Adrenal gland (tissue), 12 donors: ENCODE data around the gene GRIA1. TPM values are rescaled to one million over a fixed set of nuclear protein-coding genes. Genes with fewer than 3 reads are reported as not detected.

ENCODE experiments used
- DNase-seq, 7 donors: peaks; one replicate each; pipeline ENCODE4 v3.0.0-alpha.2; 2019 to 2020
- H3K27ac ChIP-seq, 5 donors: fragments of 200-600 bp; sonication (generic) in 4 of 5; 1 replicate in 3 of 5; 2 replicates in 2 of 5; pipeline versions ENCODE4 v1.5.1 to v1.8.0; 2016 to 2020; ENCODE audit warnings: mild to moderate bottlenecking in 1 of 5
- H3K27me3 ChIP-seq: fragments of 200-600 bp; 2 replicates; pipeline ENCODE4 v1.8.0; 2021
- H3K36me3 ChIP-seq, 2 donors: fragments of 200-600 bp; replicated peaks in 1 of 2; 1 replicate in 1 of 2; 2 replicates in 1 of 2; pipeline versions ENCODE4 v1.5.1 to v1.8.0; 2018 to 2022
- H3K4me1 ChIP-seq, 2 donors: fragments of 200-600 bp; replicated peaks in 1 of 2; 1 replicate in 1 of 2; 2 replicates in 1 of 2; pipeline versions ENCODE4 v1.5.1 to v1.8.0; 2018 to 2021
- H3K4me3 ChIP-seq, 4 donors: fragments of 200-600 bp; sonication (generic) in 3 of 4; one replicate each; pipeline ENCODE4 v1.5.1; 2016 to 2018
- H3K9me3 ChIP-seq, 3 donors: fragments of 200-600 bp; sonication (generic) in 1 of 3; replicated peaks in 1 of 3; 1 replicate in 2 of 3; 2 replicates in 1 of 3; pipeline versions ENCODE4 v1.5.1 to v1.8.0; 2016 to 2021
- POLR2A ChIP-seq, 2 donors: fragments of 450-650 bp; IDR thresholded peaks; one replicate each; pipeline ENCODE4 v1.6.1; 2017; ENCODE audit warnings: antibody characterized with exemption in 2 of 2, mild to moderate bottlenecking in 2 of 2, moderate library complexity in 1 of 2
- WGBS, 4 donors: extraction: QIAGEN DNeasy Blood & Tissue Kit in 2 of 4; methylation state at CpG; one replicate each; pipeline versions ENCODE4 v1.1.5 to v1.1.7; 2013 to 2017; 5-methylcytosine and 5-hydroxymethylcytosine counted together
- intact Hi-C, 2 donors: fragments of 100-400 bp; cut with DNase I; formaldehyde crosslinking; loops; one replicate each; pipeline versions ENCODE4 v1.14.1 to v1.15.0; 2022 to 2023
- polyA plus RNA-seq, 3 donors: library from polyadenylated mRNA; stranded (reverse); fragments of 200-250 nt in 2 of 3; fragments of 350-450 nt in 1 of 3; fragmentation: Illumina TruSeq in 1 of 3; extraction: RNeasy Lipid Tissue Mini Kit (QIAGEN cat#74804) in 1 of 3; gene quantifications; one replicate each; pipeline ENCODE4 v1.2.3, GENCODE V29; 2013 to 2014
- total RNA-seq, 9 donors: library from RNA; depleted of rRNA in 4 of 9; stranded (reverse); fragments of >200 nt in 4 of 9; fragments of 120-200 nt in 1 of 9; fragmentation: NEBNext Ultra II Directional in 1 of 9; extraction: Animal tissue kit (Norgen Biotek cat#: 25700) in 1 of 9; gene quantifications; one replicate each; pipeline versions ENCODE4 v1.1.0 to v1.2.4, GENCODE V29; 2013 to 2023
- TF ChIP-seq, protein P1 (sequence below), 6 experiments: fragments of 450-650 bp in 4 of 6; fragments of 200-600 bp in 2 of 6; sonication (generic) in 1 of 6; IDR thresholded peaks; 1 replicate in 5 of 6; 2 replicates in 1 of 6; pipeline versions ENCODE4 v1.5.1 to v1.8.0; 2016 to 2021; ENCODE audit warnings: antibody characterized with exemption in 6 of 6, mild to moderate bottlenecking in 2 of 6, moderate library complexity in 1 of 6
- donor health status: healthy with polysubstance abuse.
- donor health status: Bipolar disorder and iron deficiency.
- donor health status: DM: yes; HTN: yes; CAD: no.
- donor health status: DM: no; HTN: no; CAD: no.
- donor health status: DM: no; HTN: no; CAD: no.
- donor health status: DM: yes; HTN: yes; CAD: no.

The GRIA1 gene
- total and polyA plus RNA-seq, 12 donors = 0.12 to 2.3 (median 0.86) TPM

DNA sequence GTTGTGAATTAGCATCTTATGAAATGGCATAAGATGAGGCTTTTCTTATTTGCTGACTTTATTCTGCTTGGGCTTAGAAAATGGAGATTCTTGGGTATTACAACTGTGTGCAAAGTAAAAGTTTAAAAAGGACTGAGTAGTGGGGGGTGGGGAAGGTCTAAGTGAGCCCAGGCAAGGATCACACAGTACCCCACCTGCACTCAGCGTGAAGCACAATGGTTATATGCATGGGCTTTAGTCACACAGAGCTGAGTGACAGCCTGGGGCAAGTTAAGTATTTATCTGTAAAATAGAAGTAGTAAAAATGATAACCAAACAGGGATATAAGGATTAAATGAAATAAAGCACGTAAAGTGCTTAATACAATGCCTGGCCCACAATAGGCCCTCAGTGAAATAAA, 300.9 kb downstream of the GRIA1 start:
- Histone ChIP-seq H3K4me3 (no peak overlapping the region), H3K9me3 (no peaks in the 10 kb centered on the region), H3K36me3 (no peaks in the 10 kb centered on the region), H3K27ac (no peak overlapping the region), H3K27me3 (no peaks in the 10 kb centered on the region), H3K4me1 (no peaks in the 10 kb centered on the region)
- 82 to 95% (median 92%) methylated on average over 2 of the region's 2 CpGs for WGBS, 4 donors
- DNase-seq = no peak
- intact Hi-C loops = no loop called here
- TF ChIP-seq POLR2A (IDR thresholded peaks at IDR 0.05) = no peak
- TF ChIP-seq, protein P1, sequence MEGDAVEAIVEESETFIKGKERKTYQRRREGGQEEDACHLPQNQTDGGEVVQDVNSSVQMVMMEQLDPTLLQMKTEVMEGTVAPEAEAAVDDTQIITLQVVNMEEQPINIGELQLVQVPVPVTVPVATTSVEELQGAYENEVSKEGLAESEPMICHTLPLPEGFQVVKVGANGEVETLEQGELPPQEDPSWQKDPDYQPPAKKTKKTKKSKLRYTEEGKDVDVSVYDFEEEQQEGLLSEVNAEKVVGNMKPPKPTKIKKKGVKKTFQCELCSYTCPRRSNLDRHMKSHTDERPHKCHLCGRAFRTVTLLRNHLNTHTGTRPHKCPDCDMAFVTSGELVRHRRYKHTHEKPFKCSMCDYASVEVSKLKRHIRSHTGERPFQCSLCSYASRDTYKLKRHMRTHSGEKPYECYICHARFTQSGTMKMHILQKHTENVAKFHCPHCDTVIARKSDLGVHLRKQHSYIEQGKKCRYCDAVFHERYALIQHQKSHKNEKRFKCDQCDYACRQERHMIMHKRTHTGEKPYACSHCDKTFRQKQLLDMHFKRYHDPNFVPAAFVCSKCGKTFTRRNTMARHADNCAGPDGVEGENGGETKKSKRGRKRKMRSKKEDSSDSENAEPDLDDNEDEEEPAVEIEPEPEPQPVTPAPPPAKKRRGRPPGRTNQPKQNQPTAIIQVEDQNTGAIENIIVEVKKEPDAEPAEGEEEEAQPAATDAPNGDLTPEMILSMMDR (IDR thresholded peaks at IDR 0.05) = no peak

DNA sequence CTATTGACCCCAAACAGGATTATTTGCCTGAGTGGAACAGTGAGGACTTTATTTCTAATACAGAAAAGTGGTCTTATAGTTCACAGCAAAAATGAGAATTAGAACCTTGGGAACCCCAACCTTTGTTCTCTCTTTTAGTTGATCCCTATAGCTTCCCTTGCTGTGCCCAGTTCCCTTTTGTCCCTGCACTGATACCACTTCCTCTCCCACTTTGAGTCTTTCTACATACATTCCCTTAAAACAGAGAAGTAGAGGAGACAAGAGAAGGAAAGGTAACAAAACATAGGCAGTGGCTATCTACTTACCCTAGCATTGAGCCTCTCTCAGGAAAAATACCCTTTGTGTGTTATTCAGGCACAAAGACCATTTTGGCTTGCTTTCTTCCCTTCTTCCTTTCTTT, 301.8 kb downstream of the GRIA1 start:
- Histone ChIP-seq H3K4me3 (no peak overlapping the region), H3K9me3 (no peaks in the 10 kb centered on the region), H3K27ac (no peak overlapping the region), H3K4me1 (no peaks in the 10 kb centered on the region), H3K36me3 (no peaks in the 10 kb centered on the region), H3K27me3 (no peaks in the 10 kb centered on the region)
- no peak for DNase-seq
- intact Hi-C loops = no loop called here
- TF ChIP-seq, protein P1 (IDR thresholded peaks at IDR 0.05) = no peak
- no peak for TF ChIP-seq POLR2A (IDR thresholded peaks at IDR 0.05)

DNA sequence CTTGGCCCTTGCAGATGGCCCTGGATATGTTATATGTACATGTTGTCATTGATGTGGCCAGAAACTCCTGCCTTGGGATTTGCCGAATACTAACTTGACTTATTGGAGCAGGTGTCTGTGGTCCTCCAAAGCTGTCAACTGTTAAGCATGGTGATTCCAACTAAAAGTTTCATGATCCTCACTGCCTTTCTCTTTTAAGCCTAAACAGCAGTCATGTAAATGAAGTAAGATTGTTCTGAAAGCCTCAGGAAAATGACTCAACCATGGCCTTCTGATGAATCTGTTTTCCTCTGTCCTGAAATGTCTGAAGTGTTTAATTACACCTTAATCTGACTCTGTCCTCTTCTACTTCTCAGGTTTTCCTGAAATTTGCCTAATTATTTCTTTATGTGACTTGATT, 303.2 kb downstream of the GRIA1 start:
- intact Hi-C loops = no loop called here
- DNase-seq = no peak

DNA sequence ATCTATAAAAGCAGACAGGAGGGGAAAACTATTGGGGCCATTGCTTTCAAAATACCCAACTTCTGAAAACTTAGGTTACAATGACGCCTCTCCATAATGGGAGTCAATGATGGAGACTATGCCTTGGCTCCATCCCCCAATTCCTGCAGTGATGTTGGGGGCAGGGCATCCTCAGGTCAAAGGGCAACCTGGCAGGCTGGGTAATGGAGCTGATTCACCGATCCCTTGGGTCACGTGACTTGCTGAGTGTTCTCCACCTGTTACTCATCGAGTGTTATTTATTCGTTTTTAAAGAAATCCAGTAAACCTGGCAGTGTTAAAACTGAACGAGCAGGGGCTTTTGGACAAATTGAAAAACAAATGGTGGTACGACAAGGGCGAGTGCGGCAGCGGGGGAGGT, 303.9 kb downstream of the GRIA1 start:
- no peak overlapping the region for H3K27ac ChIP-seq
- 83 to 90% (median 86%) methylated on average over 9 to 10 of the region's 10 CpGs for WGBS, 4 donors
- no peaks in the 10 kb centered on the region for H3K36me3 ChIP-seq
- no peaks in the 10 kb centered on the region for H3K4me1 ChIP-seq
- intact Hi-C loops = no loop called here
- H3K27me3 ChIP-seq = no peaks in the 10 kb centered on the region
- no peaks in the 10 kb centered on the region for H3K9me3 ChIP-seq
- H3K4me3 ChIP-seq = no peak overlapping the region
- TF ChIP-seq, protein P1 (IDR thresholded peaks at IDR 0.05) = no peak
- no peak for TF ChIP-seq POLR2A (IDR thresholded peaks at IDR 0.05)
- DNase-seq = no peak

More for the DNA sequence above, 303.2 kb downstream of the GRIA1 start:
- WGBS, 4 donors = 82 to 100% (median 98%) methylated on average over 1 of the region's 1 CpG
- Histone ChIP-seq H3K9me3 (no peaks in the 10 kb centered on the region), H3K27ac (no peak overlapping the region), H3K27me3 (no peaks in the 10 kb centered on the region), H3K36me3 (no peaks in the 10 kb centered on the region), H3K4me3 (no peak overlapping the region), H3K4me1 (no peaks in the 10 kb centered on the region)
- TF ChIP-seq, protein P1 (IDR thresholded peaks at IDR 0.05) = no peak
- TF ChIP-seq POLR2A (IDR thresholded peaks at IDR 0.05) = no peak
